Measurements from ENCODE around the gene KLF14. TPM values are rescaled to one million over a fixed set of nuclear protein-coding genes. Genes with fewer than 3 reads are reported as not detected.

The KLF14 gene
- total and polyA plus RNA-seq, 2 of the 4 experiments (the other 2 are of a cell fraction): 0.05 TPM; not detected in 1

- no peak overlapping the region for H4K91ac ChIP-seq (ENCODE audit: insufficient read depth, low read depth, low read length)
- CTCF ChIA-PET: interaction anchor here (0.5 kb wide), 1 partner anchor 60 kb away, joined by 3 read pairs; no protein-coding TSS in a partner anchor
- no peaks in the 10 kb centered on the region for H3K36me3 ChIP-seq (ENCODE audit: control insufficient read depth, insufficient read depth, low read length)
- no peak overlapping the region for H3K14ac ChIP-seq (replicated peaks; ENCODE audit: low read depth, low read length)
- H2BK20ac ChIP-seq (ENCODE audit: low read depth, low read length): no peak overlapping the region
- no peak overlapping the region for H2BK15ac ChIP-seq (ENCODE audit: low read depth, low read length)
- TF ChIP-seq RCOR1 (IDR thresholded peaks at IDR 0.05; ENCODE audit: insufficient replicate concordance, low read length) (no peak), SMC3 (IDR thresholded peaks at IDR 0.05; ENCODE audit: low read depth, low read length) (no peak), NFE2L2 (IDR thresholded peaks at IDR 0.05; ENCODE audit: low read depth, low read length) (no peak), ELK1 (IDR thresholded peaks at IDR 0.05; ENCODE audit: borderline replicate concordance, low read depth, low read length) (no peak), MAZ (IDR thresholded peaks at IDR 0.05; ENCODE audit: borderline replicate concordance, low read depth, low read length) (no peak), RAD21 (IDR thresholded peaks at IDR 0.05; ENCODE audit: low read length) (no peak), CHD1 (IDR thresholded peaks at IDR 0.05; ENCODE audit: low read depth, low read length) (no peak), FOS (IDR thresholded peaks at IDR 0.05; ENCODE audit: low read depth, low read length) (no peak), POLR2A (IDR thresholded peaks at IDR 0.05; ENCODE audit: low read depth, low read length) (no peak), MAFK (IDR thresholded peaks at IDR 0.05; ENCODE audit: low read depth, low read length) (no peak), CEBPB (IDR thresholded peaks at IDR 0.05; ENCODE audit: low read depth, low read length) (no peak), MXI1 (IDR thresholded peaks at IDR 0.05; ENCODE audit: borderline replicate concordance, low read depth, low read length) (no peak)
- TF ChIP-seq, protein P1, sequence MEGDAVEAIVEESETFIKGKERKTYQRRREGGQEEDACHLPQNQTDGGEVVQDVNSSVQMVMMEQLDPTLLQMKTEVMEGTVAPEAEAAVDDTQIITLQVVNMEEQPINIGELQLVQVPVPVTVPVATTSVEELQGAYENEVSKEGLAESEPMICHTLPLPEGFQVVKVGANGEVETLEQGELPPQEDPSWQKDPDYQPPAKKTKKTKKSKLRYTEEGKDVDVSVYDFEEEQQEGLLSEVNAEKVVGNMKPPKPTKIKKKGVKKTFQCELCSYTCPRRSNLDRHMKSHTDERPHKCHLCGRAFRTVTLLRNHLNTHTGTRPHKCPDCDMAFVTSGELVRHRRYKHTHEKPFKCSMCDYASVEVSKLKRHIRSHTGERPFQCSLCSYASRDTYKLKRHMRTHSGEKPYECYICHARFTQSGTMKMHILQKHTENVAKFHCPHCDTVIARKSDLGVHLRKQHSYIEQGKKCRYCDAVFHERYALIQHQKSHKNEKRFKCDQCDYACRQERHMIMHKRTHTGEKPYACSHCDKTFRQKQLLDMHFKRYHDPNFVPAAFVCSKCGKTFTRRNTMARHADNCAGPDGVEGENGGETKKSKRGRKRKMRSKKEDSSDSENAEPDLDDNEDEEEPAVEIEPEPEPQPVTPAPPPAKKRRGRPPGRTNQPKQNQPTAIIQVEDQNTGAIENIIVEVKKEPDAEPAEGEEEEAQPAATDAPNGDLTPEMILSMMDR (conservative IDR thresholded peaks at IDR 0.05; ENCODE audit: low read depth, low read length): no peak
- H3K79me1 ChIP-seq (ENCODE audit: low read depth in 1 of 2, low read length in 2 of 2): no peaks in the 10 kb centered on the region
- no peak overlapping the region for H4K5ac ChIP-seq (ENCODE audit: low read depth, low read length)
- H3K18ac ChIP-seq (ENCODE audit: low read depth, low read length): no peak overlapping the region
- H3K56ac ChIP-seq (ENCODE audit: extremely low read depth, insufficient read depth, low read length): no peak overlapping the region
- intact Hi-C loops (cut with micrococcal nuclease): no loop called here
- no peak overlapping the region for H2BK120ac ChIP-seq (ENCODE audit: low read depth, low read length)
- H3K4me1 ChIP-seq (ENCODE audit: control insufficient read depth, insufficient read depth, low read length): no peaks in the 10 kb centered on the region
- H3K4me2 ChIP-seq (ENCODE audit: low read depth, low read length): no peak overlapping the region
- dilution Hi-C loops (cut with HindIII; ENCODE audit: low sequenced_read_pairs, unreplicated experiment): no loop called here
- no peak overlapping the region for H3K23ac ChIP-seq (ENCODE audit: low read depth, low read length)
- H2BK5ac ChIP-seq (ENCODE audit: low read depth, low read length, poor library complexity, severe bottlenecking): no peak overlapping the region
- H3K9me1 ChIP-seq (ENCODE audit: insufficient read depth, low read length): no peaks in the 10 kb centered on the region
- no peak overlapping the region for H2AK5ac ChIP-seq (ENCODE audit: low read depth, low read length)
- H4K20me1 ChIP-seq (ENCODE audit: insufficient read depth, low read length): no peaks in the 10 kb centered on the region
- no peak overlapping the region for H3K4me3 ChIP-seq (ENCODE audit: insufficient read depth, low read depth, low read length)
- H3K4ac ChIP-seq (ENCODE audit: low read depth, low read length): no peak overlapping the region
- POLR2A ChIA-PET (ENCODE audit: unreplicated experiment): interaction anchor here (0.5 kb wide), 1 partner anchor 18 kb away, joined by 3 read pairs; no protein-coding TSS in a partner anchor
- 80% methylated on average over 1 of the region's 4 CpGs; no CpG with 5 or more reads in 1 of the 2 experiments for WGBS, 2 experiments (ENCODE audit: extremely low coverage in 2 of 2, insufficient read length in 1 of 2)
- H3K9ac ChIP-seq (ENCODE audit: low read depth, low read length): no peak overlapping the region
- peaks cover 24% of the 10 kb centered on the region for H3K27me3 ChIP-seq (ENCODE audit: control insufficient read depth, insufficient read depth, low read length)
- H3K9me3 ChIP-seq (ENCODE audit: control insufficient read depth, insufficient read depth, low read length): 0 out of 2 replicates have a peak, but pooled peaks cover 2% of the 10 kb centered on the region
- in situ Hi-C loops (cut with MboI; ENCODE audit: low sequenced_read_pairs): no loop called here
- no peak overlapping the region for H2AK9ac ChIP-seq (replicated peaks; ENCODE audit: low read depth, low read length, poor library complexity)
- H2AFZ ChIP-seq (replicated peaks; ENCODE audit: low read length, poor library complexity): no peak overlapping the region
- DNase-seq (no peak), ATAC-seq (ENCODE audit: low read depth) (no peak)
- H3K27ac ChIP-seq (ENCODE audit: insufficient read depth, low read length): no peak overlapping the region
- BruUV-seq (replicated peaks): no TSS peak
- H4K8ac ChIP-seq (ENCODE audit: low read depth in 2 of 2, low read length in 2 of 2): no peak overlapping the region
These were observed 26.0 kb downstream of the KLF14 start for GRCh38 chr7:130708001-130708400.
